Measurements from ENCODE around the gene JADE1. TPM values are rescaled to one million over a fixed set of nuclear protein-coding genes. Genes with fewer than 3 reads are reported as not detected.

JADE1 gene
- total and polyA plus RNA-seq, 9 of the 15 experiments (the other 6 are each of a cell fraction or from before 2014, with no cell fraction given) = 8.3 to 37.9 (median 24.4) TPM

DNA sequence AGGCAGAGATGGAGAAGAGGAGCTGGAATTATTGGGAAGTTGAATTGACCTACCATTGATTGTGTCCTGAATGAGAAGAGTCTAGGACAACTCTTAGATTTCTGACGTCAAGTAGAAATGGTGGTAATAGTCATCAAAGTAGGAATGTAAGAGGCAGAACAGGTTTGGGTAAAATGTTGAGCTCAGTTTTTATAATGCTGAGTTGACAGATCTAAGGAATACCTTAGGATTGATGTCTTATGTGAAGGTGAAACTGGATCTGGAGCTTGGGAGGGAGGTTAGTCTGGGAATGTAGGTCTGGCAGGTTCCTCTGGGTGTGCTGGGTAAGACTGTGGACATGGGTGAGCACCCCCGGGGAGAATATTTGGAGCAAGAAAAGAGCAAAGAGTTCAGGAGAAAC is 31.9 kb downstream of the JADE1 start (continued):
- TF ChIP-seq ZEB2 (IDR thresholded peaks at IDR 0.05) (no peak), SMAD1 (IDR thresholded peaks at IDR 0.05; ENCODE audit: low read depth, low read length, partially characterized antibody) (no peak), SMARCB1 (IDR thresholded peaks at IDR 0.05; ENCODE audit: insufficient read length, low read depth) (no peak), CBX2 (IDR thresholded peaks at IDR 0.05; ENCODE audit: insufficient read depth, low read length, poor library complexity, severe bottlenecking) (no peak), SFPQ (IDR thresholded peaks at IDR 0.05; ENCODE audit: low read depth, low read length) (no peak), LEF1 (IDR thresholded peaks at IDR 0.05) (no peak), ZNF41 (CRISPR knock-in tag; conservative IDR thresholded peaks at IDR 0.05) (no peak), BACH1 (tag; IDR thresholded peaks at IDR 0.05) (no peak)
- TF ChIP-seq, protein P1, sequence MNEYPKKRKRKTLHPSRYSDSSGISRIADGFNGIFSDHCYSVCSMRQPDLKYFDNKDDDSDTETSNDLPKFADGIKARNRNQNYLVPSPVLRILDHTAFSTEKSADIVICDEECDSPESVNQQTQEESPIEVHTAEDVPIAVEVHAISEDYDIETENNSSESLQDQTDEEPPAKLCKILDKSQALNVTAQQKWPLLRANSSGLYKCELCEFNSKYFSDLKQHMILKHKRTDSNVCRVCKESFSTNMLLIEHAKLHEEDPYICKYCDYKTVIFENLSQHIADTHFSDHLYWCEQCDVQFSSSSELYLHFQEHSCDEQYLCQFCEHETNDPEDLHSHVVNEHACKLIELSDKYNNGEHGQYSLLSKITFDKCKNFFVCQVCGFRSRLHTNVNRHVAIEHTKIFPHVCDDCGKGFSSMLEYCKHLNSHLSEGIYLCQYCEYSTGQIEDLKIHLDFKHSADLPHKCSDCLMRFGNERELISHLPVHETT (CRISPR knock-in tag; conservative IDR thresholded peaks at IDR 0.05 in 1 of 2, IDR thresholded peaks at IDR 0.05 in 1 of 2) = no peak

Measured in K562 (cell line).